Skeletal muscle tissue (tissue), 4 donors: ENCODE results near the gene ELMO3. TPM values are rescaled to one million over a fixed set of nuclear protein-coding genes. Genes with fewer than 3 reads are reported as not detected.

ENCODE experiments used
- H3K27ac ChIP-seq: one replicate; pipeline ENCODE4 v1.7.0; 2013; ENCODE audit warnings: mild to moderate bottlenecking, low read depth, low read length, inconsistent platforms
- H3K27me3 ChIP-seq, 3 donors: one replicate each; pipeline ENCODE4 v1.7.0; 2013; ENCODE audit warnings: low read length in 3 of 3; ENCODE audit not compliant: control insufficient read depth in 3 of 3, insufficient read depth in 3 of 3
- H3K36me3 ChIP-seq, 3 donors: one replicate each; pipeline ENCODE4 v1.7.0; 2013; ENCODE audit warnings: low read length in 3 of 3; ENCODE audit not compliant: control insufficient read depth in 3 of 3, insufficient read depth in 3 of 3
- H3K4me1 ChIP-seq, 3 donors: one replicate each; pipeline ENCODE4 v1.7.0; 2013; ENCODE audit warnings: low read length in 3 of 3, mild to moderate bottlenecking in 3 of 3; ENCODE audit not compliant: control insufficient read depth in 3 of 3, insufficient read depth in 3 of 3
- H3K4me3 ChIP-seq, 3 donors: one replicate each; pipeline ENCODE4 v1.7.0; 2013; ENCODE audit warnings: low read length in 3 of 3
- H3K9ac ChIP-seq, 3 donors: one replicate each; pipeline ENCODE4 v1.7.0; 2013; ENCODE audit warnings: low read length in 3 of 3, mild to moderate bottlenecking in 3 of 3, moderate library complexity in 2 of 3, low read depth in 1 of 3
- H3K9me3 ChIP-seq, 3 donors: one replicate each; pipeline ENCODE4 v1.7.0; 2013; ENCODE audit warnings: low read length in 3 of 3; ENCODE audit not compliant: control insufficient read depth in 3 of 3
- total RNA-seq: library from RNA; depleted of rRNA; stranded (reverse); fragments of >200 nt; gene quantifications from one replicate; pipeline ENCODE4 v1.2.3, GENCODE V29; 2014
- donor health status: Osteomylitis.

The ELMO3 gene
- total RNA-seq, 1 donor from 2014 or later = not detected

- H3K27ac ChIP-seq = no peak overlapping the region
- peaks cover 48 to 51% (median 50%) of the 10 kb centered on the region in 3 donors for H3K36me3 ChIP-seq
- H3K9ac ChIP-seq = no peak overlapping the region
Observed at GRCh38 chr16:67228905-67229304, 30.0 kb downstream of the ELMO3 start.

GRCh38 chr16:67229906-67230808 is 31.2 kb downstream of the ELMO3 start:
- Histone ChIP-seq H3K36me3 (peaks cover 60 to 64% (median 60%) of the 10 kb centered on the region in 3 donors), H3K27ac (no peak overlapping the region), H3K4me3 (no peak overlapping the region), H3K27me3 (no peaks in the 10 kb centered on the region), H3K9me3 (no peaks in the 10 kb centered on the region), H3K4me1 (peaks cover 24 to 46% (median 41%) of the 10 kb centered on the region in 3 donors), H3K9ac (no peak overlapping the region)

More at GRCh38 chr16:67228905-67229304, 30.0 kb downstream of the ELMO3 start:
- peaks cover 25 to 48% (median 41%) of the 10 kb centered on the region in 3 donors for H3K4me1 ChIP-seq
- H3K27me3 ChIP-seq = no peaks in the 10 kb centered on the region
- no peak overlapping the region for H3K4me3 ChIP-seq
- no peaks in the 10 kb centered on the region for H3K9me3 ChIP-seq

GRCh38 chr16:67230809-67231660 is 32.1 kb downstream of the ELMO3 start:
- Histone ChIP-seq H3K9ac (peak overlapping the region in 1 of 3 donors; percentile 25), H3K9me3 (no peaks in the 10 kb centered on the region), H3K36me3 (peaks cover 67 to 72% (median 67%) of the 10 kb centered on the region in 3 donors), H3K4me1 (peaks cover 20 to 38% (median 32%) of the 10 kb centered on the region in 3 donors), H3K27me3 (no peaks in the 10 kb centered on the region), H3K4me3 (no peak overlapping the region), H3K27ac (no peak overlapping the region)

- Histone ChIP-seq H3K27ac (no peak overlapping the region), H3K4me3 (no peak overlapping the region), H3K36me3 (peaks cover 81 to 89% (median 85%) of the 10 kb centered on the region in 3 donors), H3K27me3 (no peaks in the 10 kb centered on the region), H3K9ac (no peak overlapping the region), H3K4me1 (peaks cover 10 to 31% (median 22%) of the 10 kb centered on the region in 3 donors), H3K9me3 (no peaks in the 10 kb centered on the region)
Observed at GRCh38 chr16:67233596-67233995, 34.7 kb downstream of the ELMO3 start.

GRCh38 chr16:67234180-67234597 is 35.3 kb downstream of the ELMO3 start:
- H3K27ac ChIP-seq = no peak overlapping the region
- peaks cover 81 to 89% (median 85%) of the 10 kb centered on the region in 3 donors for H3K36me3 ChIP-seq
- peaks cover 16 to 36% (median 28%) of the 10 kb centered on the region in 3 donors for H3K4me1 ChIP-seq
- H3K9me3 ChIP-seq = no peaks in the 10 kb centered on the region
- no peaks in the 10 kb centered on the region for H3K27me3 ChIP-seq
- H3K9ac ChIP-seq = no peak overlapping the region
- H3K4me3 ChIP-seq = no peak overlapping the region

- no peak overlapping the region for H3K4me3 ChIP-seq
- H3K9me3 ChIP-seq = no peaks in the 10 kb centered on the region
- H3K27ac ChIP-seq = peak overlapping the region; percentile 15
- H3K36me3 ChIP-seq = peaks cover 68 to 76% (median 69%) of the 10 kb centered on the region in 3 donors
- peaks cover 33 to 45% (median 42%) of the 10 kb centered on the region in 3 donors for H3K4me1 ChIP-seq
- H3K27me3 ChIP-seq = no peaks in the 10 kb centered on the region
- H3K9ac ChIP-seq = peak overlapping the region in 1 of 3 donors; percentile 33
Observed at GRCh38 chr16:67235816-67236562, 37.1 kb downstream of the ELMO3 start.

- Histone ChIP-seq H3K27ac (peak overlapping the region; percentile 15), H3K27me3 (no peaks in the 10 kb centered on the region), H3K9ac (peak overlapping the region in 1 of 3 donors; percentile 33), H3K4me3 (no peak overlapping the region), H3K4me1 (peaks cover 39 to 47% (median 42%) of the 10 kb centered on the region in 3 donors), H3K9me3 (no peaks in the 10 kb centered on the region), H3K36me3 (peaks cover 60 to 69% (median 62%) of the 10 kb centered on the region in 3 donors)
Observed at GRCh38 chr16:67236563-67237395, 37.8 kb downstream of the ELMO3 start.

GRCh38 chr16:67237396-67238277 is 38.7 kb downstream of the ELMO3 start:
- H3K36me3 ChIP-seq = peaks cover 56 to 62% (median 57%) of the 10 kb centered on the region in 3 donors
- no peaks in the 10 kb centered on the region for H3K27me3 ChIP-seq

More at GRCh38 chr16:67237396-67238277, 38.7 kb downstream of the ELMO3 start:
- H3K9ac ChIP-seq = peak overlapping the region in 1 of 3 donors; percentile 79
- H3K4me1 ChIP-seq = peaks cover 47 to 55% (median 49%) of the 10 kb centered on the region in 3 donors
- peak overlapping the region; percentile 3 for H3K27ac ChIP-seq
- no peaks in the 10 kb centered on the region for H3K9me3 ChIP-seq
- no peak overlapping the region for H3K4me3 ChIP-seq
